HG03135 (cell line): ENCODE data around the gene ARSG.
"Not testable (repeated sequence)": the region's sequence is repeated elsewhere in the genome, so short reads cannot be mapped to it uniquely, and the experiment has no call there.

Source experiments
- ATAC-seq: cut with Tn5 transposase; IDR thresholded peaks from one replicate; pipeline ENCODE4 v1.9.1; 2021; ENCODE audit warnings: mild to moderate bottlenecking, moderate library complexity; ENCODE audit not compliant: unreplicated experiment

The ARSG gene

GRCh38 chr17:68327823-68328557, 36.7 kb downstream of the ARSG start:
- no peak for ATAC-seq

GRCh38 chr17:68328676-68329075, 37.4 kb downstream of the ARSG start:
- ATAC-seq: no peak

GRCh38 chr17:68329331-68329730, 38.0 kb downstream of the ARSG start:
- no peak for ATAC-seq

GRCh38 chr17:68331932-68332331, 40.6 kb downstream of the ARSG start:
- not testable (repeated sequence) for ATAC-seq

- ATAC-seq: no peak
Observed at GRCh38 chr17:68334393-68334792, 43.1 kb downstream of the ARSG start.

GRCh38 chr17:68341482-68341881, 50.2 kb downstream of the ARSG start:
- no peak for ATAC-seq

- no peak for ATAC-seq
Observed at GRCh38 chr17:68343976-68344375, 52.7 kb downstream of the ARSG start.

- no peak for ATAC-seq
Observed at GRCh38 chr17:68344701-68345136, 53.4 kb downstream of the ARSG start.

- peak; percentile 76 for ATAC-seq
Observed at GRCh38 chr17:68346448-68346847, 55.2 kb downstream of the ARSG start.

GRCh38 chr17:68347380-68347779, 56.1 kb downstream of the ARSG start:
- no peak for ATAC-seq

- no peak for ATAC-seq
Observed at GRCh38 chr17:68349157-68349556, 57.9 kb downstream of the ARSG start.

GRCh38 chr17:68351395-68351794, 60.1 kb downstream of the ARSG start:
- ATAC-seq: no peak

GRCh38 chr17:68352041-68352440, 60.7 kb downstream of the ARSG start:
- ATAC-seq: no peak

- ATAC-seq: not testable (repeated sequence)
Observed at GRCh38 chr17:68352671-68353070, 61.4 kb downstream of the ARSG start.

GRCh38 chr17:68353111-68353521, 61.8 kb downstream of the ARSG start:
- ATAC-seq: no peak

GRCh38 chr17:68354311-68354710, 63.0 kb downstream of the ARSG start:
- ATAC-seq: not testable (repeated sequence)

GRCh38 chr17:68355108-68355507, 63.8 kb downstream of the ARSG start:
- not testable (repeated sequence) for ATAC-seq

- peak; percentile 77 for ATAC-seq
Observed at GRCh38 chr17:68356520-68356919, 65.2 kb downstream of the ARSG start.

GRCh38 chr17:68356949-68357455, 65.7 kb downstream of the ARSG start:
- no peak for ATAC-seq

GRCh38 chr17:68357886-68358285, 66.6 kb downstream of the ARSG start:
- no peak for ATAC-seq

GRCh38 chr17:68359791-68360535, 68.7 kb downstream of the ARSG start:
- ATAC-seq: no peak

- ATAC-seq: no peak
Observed at GRCh38 chr17:68365469-68365868, 74.2 kb downstream of the ARSG start.
